ENCODE data around the gene BTBD18.

The BTBD18 gene

DNA sequence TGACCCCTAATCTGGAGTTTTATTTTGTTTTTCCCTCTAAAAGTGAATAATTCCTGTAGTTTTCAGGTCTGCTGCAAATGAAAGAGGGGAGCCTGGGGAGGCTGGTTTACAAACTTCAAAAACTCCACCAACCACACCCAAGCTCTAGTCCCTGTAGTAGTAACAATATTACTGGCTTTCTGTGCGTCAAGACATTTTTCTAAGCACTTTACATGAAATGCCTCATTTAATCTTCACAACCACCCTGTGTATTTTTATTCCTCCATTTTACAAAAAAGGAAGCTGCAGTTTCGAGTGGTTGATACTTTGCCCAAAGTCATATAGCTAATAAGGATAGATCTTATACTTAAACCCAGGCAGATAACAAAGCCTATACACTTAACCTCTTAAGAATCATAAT lies 33.5 kb upstream of the BTBD18 start:
- Histone ChIP-seq H2BK120ac (ENCODE audit: insufficient read depth, low read length, poor library complexity) (no peak overlapping the region), H4K91ac (ENCODE audit: low read depth, low read length) (no peak overlapping the region), H3K4me2 (ENCODE audit: low read length) (no peak overlapping the region), H4K8ac (ENCODE audit: low read depth, low read length) (no peak overlapping the region), H2BK5ac (ENCODE audit: low read depth, low read length, poor library complexity) (no peak overlapping the region), H3K4me3 (ENCODE audit: low read depth, low read length) (no peak overlapping the region), H3K9ac (ENCODE audit: low read length) (no peak overlapping the region), H2AFZ (ENCODE audit: insufficient read depth, low read length, poor library complexity) (no peak overlapping the region), H3K27ac (ENCODE audit: low read depth, low read length) (no peak overlapping the region), H4K12ac (ENCODE audit: low read depth, low read length) (no peak overlapping the region), H3K4ac (ENCODE audit: low read depth, low read length) (peak overlapping the region; percentile 49), H3K18ac (ENCODE audit: low read length) (no peak overlapping the region), H2AK5ac (ENCODE audit: low read length) (no peak overlapping the region), H3K79me2 (ENCODE audit: control insufficient read depth, insufficient read depth, low read length, poor library complexity) (peaks cover 30% of the 10 kb centered on the region), H3K79me1 (ENCODE audit: low read length) (peaks cover 20% of the 10 kb centered on the region), H3K9me3 (ENCODE audit: insufficient read depth, low read depth, low read length) (no peaks in the 10 kb centered on the region), H3K36me3 (ENCODE audit: control insufficient read depth in 1 of 2, insufficient read depth in 2 of 2, low read length in 2 of 2) (peaks cover 0 to 2% of the 10 kb centered on the region in 2 experiments), H3K14ac (ENCODE audit: low read length) (no peak overlapping the region), H3K4me1 (ENCODE audit: control insufficient read depth in 1 of 2, insufficient read depth in 2 of 2, low read length in 2 of 2) (peaks cover 14 to 26% of the 10 kb centered on the region in 2 experiments), H2BK12ac (ENCODE audit: low read length) (no peak overlapping the region), H3K23ac (ENCODE audit: low read length) (no peak overlapping the region), H3K27me3 (ENCODE audit: insufficient read depth, low read length) (no peaks in the 10 kb centered on the region)
- DNase-seq: no peak
- WGBS (ENCODE audit: extremely low coverage, insufficient coverage, insufficient read length): no CpG with 5 or more reads among the region's 2 CpGs

DNA sequence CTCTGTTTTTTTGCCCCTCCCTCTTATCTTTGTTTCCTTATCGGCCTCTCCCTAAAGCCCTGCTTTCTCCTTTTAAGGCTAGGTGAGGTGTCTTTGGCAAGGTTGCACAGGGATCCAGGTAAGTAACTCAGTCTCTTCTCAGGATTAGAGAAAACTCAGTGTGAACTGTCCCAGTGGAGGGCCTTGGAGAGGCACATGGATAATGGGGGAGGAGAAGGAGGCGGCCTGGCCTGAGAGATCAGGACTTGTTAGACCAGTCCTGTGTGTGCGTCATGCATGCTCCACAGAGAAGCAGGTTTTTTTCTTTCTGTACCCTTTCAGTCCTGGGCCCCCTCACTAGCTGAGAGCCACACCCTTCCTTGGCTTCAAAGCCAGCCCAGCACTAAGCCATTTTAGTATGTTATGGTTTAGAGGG lies 29.9 kb upstream of the BTBD18 start:
- no peak overlapping the region for H3K4me3 ChIP-seq (ENCODE audit: low read depth, low read length)

DNA sequence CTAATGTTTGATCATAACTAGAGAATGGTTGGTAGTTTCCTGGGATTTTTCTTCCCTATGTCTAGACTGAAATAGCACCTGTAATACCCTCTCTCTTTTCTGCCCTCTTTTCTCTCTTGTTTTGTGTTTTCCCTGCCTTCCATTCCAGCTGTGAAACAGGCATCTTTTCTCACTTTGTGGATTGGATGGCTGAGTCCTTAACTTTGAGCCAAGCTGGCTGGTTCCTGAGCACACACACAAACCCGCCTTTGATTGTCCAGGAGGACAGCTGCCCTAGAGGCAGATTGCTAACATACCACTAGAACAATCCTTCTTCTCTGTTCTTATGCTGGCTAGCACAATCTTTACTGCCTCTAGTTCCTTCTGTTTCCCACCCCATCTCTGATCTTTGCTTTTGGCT lies 27.7 kb upstream of the BTBD18 start:
- Histone ChIP-seq H3K4me1 (ENCODE audit: control insufficient read depth in 1 of 2, insufficient read depth in 2 of 2, low read length in 2 of 2) (peaks cover 18 to 46% of the 10 kb centered on the region in 2 experiments), H2AFZ (ENCODE audit: insufficient read depth, low read length, poor library complexity) (no peak overlapping the region), H3K9ac (ENCODE audit: low read length) (no peak overlapping the region), H3K18ac (ENCODE audit: low read length) (no peak overlapping the region), H2BK5ac (ENCODE audit: low read depth, low read length, poor library complexity) (no peak overlapping the region), H3K79me2 (ENCODE audit: control insufficient read depth, insufficient read depth, low read length, poor library complexity) (peaks cover 22% of the 10 kb centered on the region), H3K4me2 (ENCODE audit: low read length) (peak overlapping the region; percentile 55), H2BK12ac (ENCODE audit: low read length) (no peak overlapping the region), H4K8ac (ENCODE audit: low read depth, low read length) (peak overlapping the region; percentile 48), H3K79me1 (ENCODE audit: low read length) (peaks cover 37% of the 10 kb centered on the region), H3K9me3 (ENCODE audit: insufficient read depth, low read depth, low read length) (no peaks in the 10 kb centered on the region), H4K91ac (ENCODE audit: low read depth, low read length) (peak overlapping the region; percentile 32), H3K23ac (ENCODE audit: low read length) (no peak overlapping the region), H3K4me3 (ENCODE audit: low read depth, low read length) (no peak overlapping the region), H2AK5ac (ENCODE audit: low read length) (no peak overlapping the region), H3K27me3 (ENCODE audit: insufficient read depth, low read length) (no peaks in the 10 kb centered on the region), H4K12ac (ENCODE audit: low read depth, low read length) (no peak overlapping the region), H3K4ac (ENCODE audit: low read depth, low read length) (no peak overlapping the region), H2BK120ac (ENCODE audit: insufficient read depth, low read length, poor library complexity) (peak overlapping the region; percentile 56), H3K14ac (ENCODE audit: low read length) (no peak overlapping the region), H3K36me3 (ENCODE audit: control insufficient read depth in 1 of 2, insufficient read depth in 2 of 2, low read length in 2 of 2) (no peaks in the 10 kb centered on the region), H3K27ac (ENCODE audit: low read depth, low read length) (peak overlapping the region; percentile 100)
- peak; percentile 85 to 91 for DNase-seq
- no CpG with 5 or more reads among the region's 1 CpG for WGBS (ENCODE audit: extremely low coverage, insufficient coverage, insufficient read length)

More for the DNA sequence above, 29.9 kb upstream of the BTBD18 start:
- no peak overlapping the region for H3K18ac ChIP-seq (ENCODE audit: low read length)
- no peak overlapping the region for H3K4ac ChIP-seq (ENCODE audit: low read depth, low read length)
- H4K12ac ChIP-seq (ENCODE audit: low read depth, low read length): no peak overlapping the region
- H2AK5ac ChIP-seq (ENCODE audit: low read length): no peak overlapping the region
- no peak overlapping the region for H3K9ac ChIP-seq (ENCODE audit: low read length)
- no peaks in the 10 kb centered on the region for H3K27me3 ChIP-seq (ENCODE audit: insufficient read depth, low read length)
- H3K14ac ChIP-seq (ENCODE audit: low read length): no peak overlapping the region
- no peak overlapping the region for H3K23ac ChIP-seq (ENCODE audit: low read length)
- H2BK120ac ChIP-seq (ENCODE audit: insufficient read depth, low read length, poor library complexity): peak overlapping the region; percentile 79
- peak overlapping the region; percentile 32 for H3K4me2 ChIP-seq (ENCODE audit: low read length)
- H3K4me1 ChIP-seq (ENCODE audit: control insufficient read depth in 1 of 2, insufficient read depth in 2 of 2, low read length in 2 of 2): peaks cover 15 to 33% of the 10 kb centered on the region in 2 experiments
- H3K9me3 ChIP-seq (ENCODE audit: insufficient read depth, low read depth, low read length): no peaks in the 10 kb centered on the region
- peak overlapping the region; percentile 98 for H3K27ac ChIP-seq (ENCODE audit: low read depth, low read length)
- DNase-seq: peak; percentile 86
- H2BK5ac ChIP-seq (ENCODE audit: low read depth, low read length, poor library complexity): peak overlapping the region; percentile 90
- no CpG with 5 or more reads among the region's 3 CpGs for WGBS (ENCODE audit: extremely low coverage, insufficient coverage, insufficient read length)
- no peak overlapping the region for H2AFZ ChIP-seq (ENCODE audit: insufficient read depth, low read length, poor library complexity)
- peaks cover 28% of the 10 kb centered on the region for H3K79me2 ChIP-seq (ENCODE audit: control insufficient read depth, insufficient read depth, low read length, poor library complexity)
- no peak overlapping the region for H2BK12ac ChIP-seq (ENCODE audit: low read length)
- H4K91ac ChIP-seq (ENCODE audit: low read depth, low read length): no peak overlapping the region
- H3K79me1 ChIP-seq (ENCODE audit: low read length): peaks cover 34% of the 10 kb centered on the region
- H4K8ac ChIP-seq (ENCODE audit: low read depth, low read length): no peak overlapping the region
- H3K36me3 ChIP-seq (ENCODE audit: control insufficient read depth in 1 of 2, insufficient read depth in 2 of 2, low read length in 2 of 2): peaks cover 0 to 2% of the 10 kb centered on the region in 2 experiments

DNA sequence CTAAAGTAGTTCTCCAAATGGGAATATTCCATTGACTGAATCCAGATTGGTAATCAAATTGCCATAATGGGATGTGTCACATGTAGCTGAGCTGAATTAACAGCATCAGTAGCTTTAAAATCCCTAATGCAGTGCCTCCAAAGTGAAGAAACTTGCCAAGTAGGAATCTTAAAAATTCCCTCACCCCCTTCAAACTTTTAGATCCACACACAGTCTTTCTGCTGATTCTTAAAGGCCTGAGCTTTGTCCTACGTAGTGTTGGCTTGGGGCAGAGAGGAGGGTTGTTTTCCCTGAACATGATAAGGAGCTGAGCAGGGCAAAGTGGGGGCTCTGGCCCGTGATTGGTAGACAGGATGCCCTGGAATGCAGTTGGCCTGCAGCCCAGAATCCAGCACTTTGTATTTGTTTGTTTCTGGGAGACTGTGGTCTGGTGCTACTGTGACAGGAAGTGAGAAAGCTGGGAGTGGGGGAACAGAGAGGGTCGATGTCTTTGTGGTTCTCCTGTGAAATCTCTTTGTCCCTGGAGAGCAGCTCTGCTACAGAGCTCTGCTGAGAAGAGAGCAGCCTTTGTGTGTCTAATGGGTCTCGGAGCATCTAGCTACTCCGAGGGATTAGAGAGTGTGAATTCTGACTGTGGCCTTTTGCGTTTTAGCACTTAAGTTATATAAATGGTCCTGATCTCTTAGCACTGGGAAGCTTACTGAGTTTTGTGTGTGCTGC lies 26.9 kb upstream of the BTBD18 start:
- Histone ChIP-seq H3K4me2 (ENCODE audit: low read length) (peak overlapping the region; percentile 56), H3K4me1 (ENCODE audit: control insufficient read depth in 1 of 2, insufficient read depth in 2 of 2, low read length in 2 of 2) (peaks cover 18 to 46% of the 10 kb centered on the region in 2 experiments), H3K18ac (ENCODE audit: low read length) (peak overlapping the region; percentile 61), H2AK5ac (ENCODE audit: low read length) (no peak overlapping the region), H3K79me2 (ENCODE audit: control insufficient read depth, insufficient read depth, low read length, poor library complexity) (peaks cover 19% of the 10 kb centered on the region), H2BK12ac (ENCODE audit: low read length) (peak overlapping the region; percentile 77), H3K14ac (ENCODE audit: low read length) (peak overlapping the region; percentile 85), H3K4me3 (ENCODE audit: low read depth, low read length) (no peak overlapping the region), H3K9me3 (ENCODE audit: insufficient read depth, low read depth, low read length) (no peaks in the 10 kb centered on the region), H4K8ac (ENCODE audit: low read depth, low read length) (peak overlapping the region; percentile 72), H3K23ac (ENCODE audit: low read length) (no peak overlapping the region), H2BK120ac (ENCODE audit: insufficient read depth, low read length, poor library complexity) (peak overlapping the region; percentile 97), H3K36me3 (ENCODE audit: control insufficient read depth in 1 of 2, insufficient read depth in 2 of 2, low read length in 2 of 2) (no peaks in the 10 kb centered on the region), H3K4ac (ENCODE audit: low read depth, low read length) (peak overlapping the region; percentile 64), H3K27me3 (ENCODE audit: insufficient read depth, low read length) (no peaks in the 10 kb centered on the region), H2BK5ac (ENCODE audit: low read depth, low read length, poor library complexity) (peak overlapping the region; percentile 97), H2AFZ (ENCODE audit: insufficient read depth, low read length, poor library complexity) (peak overlapping the region; percentile 74), H3K27ac (ENCODE audit: low read depth, low read length) (peak overlapping the region; percentile 100), H3K9ac (ENCODE audit: low read length) (peak overlapping the region; percentile 64), H4K91ac (ENCODE audit: low read depth, low read length) (peak overlapping the region; percentile 95), H4K12ac (ENCODE audit: low read depth, low read length) (no peak overlapping the region), H3K79me1 (ENCODE audit: low read length) (peaks cover 37% of the 10 kb centered on the region)
- DNase-seq: no peak
- WGBS (ENCODE audit: extremely low coverage, insufficient coverage, insufficient read length): no CpG with 5 or more reads among the region's 6 CpGs
